22Rv1 (cell line): ENCODE measurements around the gene ELN.

Experiments
- H3K27ac ChIP-seq: fragments of 450-650 bp; 2 replicates; pipeline ENCODE4 v1.5.1; 2017
- CTCF ChIP-seq: fragments of 450-650 bp; IDR thresholded peaks from 2 replicates; pipeline ENCODE4 v1.5.1; 2017; ENCODE audit warnings: mild to moderate bottlenecking
- ZFX ChIP-seq: fragments of 450-650 bp; IDR thresholded peaks from 2 replicates; pipeline ENCODE4 v1.6.1; 2017; ENCODE audit warnings: antibody characterized with exemption, borderline replicate concordance

The ELN gene

GRCh38 chr7:74002474-74003017 is 25.4 kb upstream of the ELN start:
- H3K27ac ChIP-seq: no peak overlapping the region
- no peak for TF ChIP-seq ZFX

DNA sequence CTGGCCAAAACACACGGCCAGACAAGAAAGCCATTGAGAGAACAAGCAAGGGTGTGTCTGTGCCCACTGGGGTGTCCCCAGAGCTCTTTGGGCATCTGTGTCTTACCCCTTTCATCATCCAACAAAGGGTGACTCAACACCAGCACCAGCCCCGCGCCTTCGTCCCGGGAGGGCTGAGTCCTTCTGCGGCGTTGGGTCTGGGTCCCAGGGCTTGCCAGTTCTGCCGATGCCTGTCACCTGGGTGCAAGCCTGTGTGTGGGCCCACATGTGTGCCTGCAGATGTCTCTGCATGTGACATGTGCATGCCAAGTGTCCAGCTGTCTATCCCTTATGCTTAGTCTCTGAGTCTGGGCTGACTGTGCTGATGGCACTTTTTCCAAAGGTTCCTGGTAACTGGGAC is 24.4 kb upstream of the ELN start:
- H3K27ac ChIP-seq: no peak overlapping the region
- no peak for TF ChIP-seq CTCF
- TF ChIP-seq ZFX: no peak

- TF ChIP-seq CTCF (no peak), ZFX (no peak)
- no peak overlapping the region for H3K27ac ChIP-seq
Observed at GRCh38 chr7:74006032-74006431, 21.9 kb upstream of the ELN start.

GRCh38 chr7:74006451-74007241 is 21.3 kb upstream of the ELN start:
- no peak overlapping the region for H3K27ac ChIP-seq
- TF ChIP-seq ZFX (no peak), CTCF (no peak)

GRCh38 chr7:74007242-74007567 is 20.8 kb upstream of the ELN start:
- no peak overlapping the region for H3K27ac ChIP-seq
- no peak for TF ChIP-seq ZFX
- no peak for TF ChIP-seq CTCF

- no peak overlapping the region for H3K27ac ChIP-seq
- TF ChIP-seq ZFX: no peak
- TF ChIP-seq CTCF: no peak
Observed at GRCh38 chr7:74008687-74009086, 19.3 kb upstream of the ELN start.

GRCh38 chr7:74009719-74010118 is 18.3 kb upstream of the ELN start:
- TF ChIP-seq ZFX: no peak
- no peak for TF ChIP-seq CTCF
- H3K27ac ChIP-seq: no peak overlapping the region
